ENCODE measurements around the gene C1orf210.

C1orf210 gene

DNA sequence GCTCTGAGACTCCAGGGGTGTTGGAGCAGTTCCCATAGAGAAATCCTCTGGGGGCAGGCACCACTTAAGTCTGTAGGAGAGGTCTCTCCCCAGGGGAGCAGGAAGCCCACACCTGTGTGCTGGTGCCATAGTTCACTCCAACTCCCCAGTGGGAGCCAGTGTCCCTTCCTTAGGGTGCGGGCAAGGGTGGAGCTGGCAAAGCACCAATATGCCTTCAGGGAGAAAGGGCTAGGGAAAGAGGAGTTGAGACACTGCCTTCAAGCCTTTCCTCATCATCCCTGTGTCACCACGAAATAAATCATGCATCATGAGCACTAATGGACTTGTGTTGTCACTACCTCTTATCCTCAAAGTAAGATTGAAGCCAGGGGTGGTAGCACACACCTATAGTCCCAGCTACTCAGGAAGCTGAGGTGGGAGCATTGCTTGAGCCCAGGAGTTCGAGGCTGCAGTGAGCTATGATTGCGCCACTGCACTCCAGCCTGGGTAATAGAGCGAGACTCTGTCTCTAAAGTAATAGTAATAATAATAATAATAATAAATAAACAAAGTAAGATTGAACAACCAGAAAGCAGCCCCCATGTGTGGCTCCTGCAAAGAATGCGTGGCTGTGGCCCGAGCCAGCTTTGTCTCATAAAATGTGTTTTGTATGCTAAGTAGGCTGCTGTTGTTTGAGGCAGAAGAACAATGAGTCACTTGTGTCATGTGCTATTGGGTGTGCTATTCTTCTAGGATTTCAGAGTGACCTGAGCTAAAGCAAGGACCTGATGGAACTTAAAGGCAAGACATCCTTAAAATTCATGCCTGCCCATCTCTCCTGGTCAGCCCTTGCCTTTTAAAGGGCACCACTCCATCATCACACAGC, 8.7 kb upstream of the C1orf210 start:
- H3K36me3 ChIP-seq = no peaks in the 10 kb centered on the region
- H3K4me3 ChIP-seq (ENCODE audit: low read depth, low read length) = no peak overlapping the region
- H3K9me3 ChIP-seq (ENCODE audit: severe bottlenecking) = no peaks in the 10 kb centered on the region
- H3K27ac ChIP-seq = no peak overlapping the region
- TF ChIP-seq, protein P1, sequence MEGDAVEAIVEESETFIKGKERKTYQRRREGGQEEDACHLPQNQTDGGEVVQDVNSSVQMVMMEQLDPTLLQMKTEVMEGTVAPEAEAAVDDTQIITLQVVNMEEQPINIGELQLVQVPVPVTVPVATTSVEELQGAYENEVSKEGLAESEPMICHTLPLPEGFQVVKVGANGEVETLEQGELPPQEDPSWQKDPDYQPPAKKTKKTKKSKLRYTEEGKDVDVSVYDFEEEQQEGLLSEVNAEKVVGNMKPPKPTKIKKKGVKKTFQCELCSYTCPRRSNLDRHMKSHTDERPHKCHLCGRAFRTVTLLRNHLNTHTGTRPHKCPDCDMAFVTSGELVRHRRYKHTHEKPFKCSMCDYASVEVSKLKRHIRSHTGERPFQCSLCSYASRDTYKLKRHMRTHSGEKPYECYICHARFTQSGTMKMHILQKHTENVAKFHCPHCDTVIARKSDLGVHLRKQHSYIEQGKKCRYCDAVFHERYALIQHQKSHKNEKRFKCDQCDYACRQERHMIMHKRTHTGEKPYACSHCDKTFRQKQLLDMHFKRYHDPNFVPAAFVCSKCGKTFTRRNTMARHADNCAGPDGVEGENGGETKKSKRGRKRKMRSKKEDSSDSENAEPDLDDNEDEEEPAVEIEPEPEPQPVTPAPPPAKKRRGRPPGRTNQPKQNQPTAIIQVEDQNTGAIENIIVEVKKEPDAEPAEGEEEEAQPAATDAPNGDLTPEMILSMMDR (IDR thresholded peaks at IDR 0.05; ENCODE audit: low read depth, low read length) = no peak
- H3K27me3 ChIP-seq (ENCODE audit: insufficient read depth, low read depth, severe bottlenecking) = no peaks in the 10 kb centered on the region
- DNase-seq = no peak

DNA sequence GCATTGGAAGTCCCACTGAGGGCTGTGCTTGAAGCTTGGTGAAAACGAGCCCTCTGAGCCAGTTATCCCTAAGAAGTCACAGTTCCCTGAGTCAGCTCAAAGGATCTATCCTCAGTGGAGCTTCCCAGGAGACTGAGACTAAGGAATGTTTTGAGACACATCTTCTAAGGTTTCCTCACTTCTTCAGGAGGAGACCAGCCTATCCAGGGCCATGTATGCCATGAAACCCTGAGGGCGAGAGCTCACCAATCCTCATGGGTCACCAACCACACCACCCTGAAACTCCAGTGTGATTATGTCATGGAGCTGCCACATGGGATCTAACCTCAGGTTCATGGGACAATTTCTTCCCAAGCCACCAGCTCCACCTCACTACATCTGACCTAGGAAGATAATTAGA, 7.8 kb upstream of the C1orf210 start:
- Histone ChIP-seq H3K36me3 (no peaks in the 10 kb centered on the region), H3K4me3 (ENCODE audit: low read depth, low read length) (no peak overlapping the region), H3K9me3 (ENCODE audit: severe bottlenecking) (no peaks in the 10 kb centered on the region), H3K27ac (no peak overlapping the region), H3K27me3 (ENCODE audit: insufficient read depth, low read depth, severe bottlenecking) (no peaks in the 10 kb centered on the region)
- TF ChIP-seq, protein P1 (IDR thresholded peaks at IDR 0.05; ENCODE audit: low read depth, low read length) = no peak
- no peak for DNase-seq

DNA sequence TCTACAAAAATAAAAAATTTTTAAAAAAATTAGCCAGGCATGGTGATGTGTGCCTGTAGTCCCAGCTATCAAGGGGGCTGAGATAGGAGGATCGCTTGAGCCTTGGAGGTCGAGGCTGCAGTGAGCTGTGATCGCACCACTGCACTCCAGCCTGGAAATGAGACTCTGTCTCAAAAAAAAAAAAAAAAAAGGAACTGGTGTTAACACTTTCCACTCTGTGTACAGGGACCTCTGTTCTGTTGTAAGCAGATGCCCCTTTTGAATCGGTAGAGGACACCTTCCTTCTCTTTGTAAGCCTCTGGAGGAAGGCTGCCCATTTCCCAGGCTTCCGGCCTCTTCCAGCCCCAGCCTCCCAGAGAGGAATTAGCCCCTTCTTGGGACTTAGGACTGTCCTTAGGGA, 7.3 kb upstream of the C1orf210 start:
- no peaks in the 10 kb centered on the region for H3K36me3 ChIP-seq
- DNase-seq = no peak
- TF ChIP-seq, protein P1 (IDR thresholded peaks at IDR 0.05; ENCODE audit: low read depth, low read length) = no peak
- no peaks in the 10 kb centered on the region for H3K27me3 ChIP-seq (ENCODE audit: insufficient read depth, low read depth, severe bottlenecking)
- no peak overlapping the region for H3K27ac ChIP-seq
- no peak overlapping the region for H3K4me3 ChIP-seq (ENCODE audit: low read depth, low read length)
- no peaks in the 10 kb centered on the region for H3K9me3 ChIP-seq (ENCODE audit: severe bottlenecking)

DNA sequence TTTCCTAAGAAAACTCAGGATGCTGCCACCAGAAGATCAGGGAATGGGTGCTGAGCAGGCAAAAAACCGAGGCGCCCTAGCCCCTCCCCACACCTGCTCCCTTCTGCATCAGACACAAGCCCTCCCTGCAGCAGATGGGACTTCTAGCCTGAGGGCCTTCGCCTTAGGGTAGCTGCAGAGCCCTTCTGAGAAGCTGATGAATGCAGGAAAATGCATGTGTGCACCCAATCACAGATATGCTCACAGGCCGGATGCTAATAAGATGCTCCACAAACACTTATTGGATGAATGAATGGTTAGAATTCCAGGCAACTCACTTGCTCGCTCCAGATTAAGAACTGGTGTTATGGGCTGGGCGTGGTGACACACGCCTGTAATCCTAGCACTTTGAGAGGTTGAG, 6.8 kb upstream of the C1orf210 start:
- H3K4me3 ChIP-seq (ENCODE audit: low read depth, low read length) = no peak overlapping the region
- H3K9me3 ChIP-seq (ENCODE audit: severe bottlenecking) = no peaks in the 10 kb centered on the region
- peak; percentile 61 for DNase-seq
- TF ChIP-seq, protein P1 (IDR thresholded peaks at IDR 0.05; ENCODE audit: low read depth, low read length) = no peak
- no peak overlapping the region for H3K27ac ChIP-seq
- H3K36me3 ChIP-seq = no peaks in the 10 kb centered on the region
- no peaks in the 10 kb centered on the region for H3K27me3 ChIP-seq (ENCODE audit: insufficient read depth, low read depth, severe bottlenecking)

DNA sequence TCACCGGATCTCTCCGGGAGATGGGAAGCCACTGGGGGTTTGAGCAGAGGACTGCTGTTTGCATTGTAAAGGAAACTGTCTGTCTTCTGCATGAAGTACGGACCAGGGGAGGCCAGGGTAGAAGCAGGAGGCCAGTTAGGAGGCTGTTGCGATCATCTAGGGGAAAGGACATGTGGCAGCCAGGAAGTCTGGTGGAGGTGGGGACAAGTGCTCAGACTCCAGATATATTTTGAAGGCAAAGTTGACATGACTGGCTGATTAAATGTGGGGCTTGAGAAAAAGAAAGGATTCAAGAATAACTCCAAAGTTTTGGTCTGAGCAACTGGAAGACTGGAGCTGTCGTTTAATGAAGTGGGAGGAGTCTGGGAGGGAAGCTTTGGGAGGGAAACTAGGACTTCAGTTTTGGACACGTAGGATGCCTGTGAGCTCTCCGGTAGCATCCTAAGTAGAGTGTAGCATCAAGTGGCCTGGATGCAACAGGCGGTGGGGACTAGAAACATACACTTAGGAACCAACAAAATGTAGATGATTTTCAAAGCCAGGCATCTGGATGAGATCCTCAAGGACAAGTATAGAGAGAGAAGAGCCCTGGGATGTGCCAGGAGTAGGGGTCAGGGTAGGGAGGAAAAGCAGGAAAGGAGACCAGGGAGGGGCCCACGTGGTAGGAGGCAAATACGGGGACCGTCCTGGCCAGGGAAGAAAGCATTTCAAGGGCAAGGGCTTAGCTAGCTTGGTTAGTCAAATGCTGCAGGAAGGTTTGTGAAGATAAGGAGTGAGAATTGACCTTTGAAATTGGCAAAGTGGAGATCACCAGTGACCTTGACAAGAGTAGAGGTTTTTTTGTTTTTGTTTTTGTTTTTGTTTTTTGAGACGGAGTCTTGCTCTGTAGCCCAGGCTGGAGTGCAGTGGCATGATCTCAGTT, 3.7 kb upstream of the C1orf210 start:
- TF ChIP-seq, protein P1 (IDR thresholded peaks at IDR 0.05; ENCODE audit: low read depth, low read length) = no peak

More for the DNA sequence above, 3.7 kb upstream of the C1orf210 start:
- Histone ChIP-seq H3K36me3 (no peaks in the 10 kb centered on the region), H3K27ac (no peak overlapping the region), H3K4me3 (ENCODE audit: low read depth, low read length) (no peak overlapping the region), H3K27me3 (ENCODE audit: insufficient read depth, low read depth, severe bottlenecking) (no peaks in the 10 kb centered on the region), H3K9me3 (ENCODE audit: severe bottlenecking) (no peaks in the 10 kb centered on the region)
- DNase-seq = no peak

All from WERI-Rb-1 (cell line).